Left renal pelvis (tissue), 4 donors: Measurements from ENCODE around the gene GTF3C5. TPM values are rescaled to one million over a fixed set of nuclear protein-coding genes. Genes with fewer than 3 reads are reported as not detected.
"Not testable (repeated sequence)": the region's sequence is repeated elsewhere in the genome, so short reads cannot be mapped to it uniquely, and the experiment has no call there.

ENCODE experiments used
- DNase-seq, 4 donors: peaks; one replicate each; pipeline ENCODE4 v3.0.0-alpha.2; 2013; ENCODE audit warnings: low read depth in 4 of 4, low spot score in 3 of 4
- polyA plus RNA-seq, 4 donors: library from polyadenylated mRNA; unstranded; fragments of 120-200 nt; gene quantifications; one replicate each; pipeline ENCODE4 v1.2.1, GENCODE V29; 2013; ENCODE audit not compliant: insufficient read length in 4 of 4

Gene GTF3C5
- polyA plus RNA-seq, 4 donors = 53.2 to 79.9 (median 64.2) TPM

DNA sequence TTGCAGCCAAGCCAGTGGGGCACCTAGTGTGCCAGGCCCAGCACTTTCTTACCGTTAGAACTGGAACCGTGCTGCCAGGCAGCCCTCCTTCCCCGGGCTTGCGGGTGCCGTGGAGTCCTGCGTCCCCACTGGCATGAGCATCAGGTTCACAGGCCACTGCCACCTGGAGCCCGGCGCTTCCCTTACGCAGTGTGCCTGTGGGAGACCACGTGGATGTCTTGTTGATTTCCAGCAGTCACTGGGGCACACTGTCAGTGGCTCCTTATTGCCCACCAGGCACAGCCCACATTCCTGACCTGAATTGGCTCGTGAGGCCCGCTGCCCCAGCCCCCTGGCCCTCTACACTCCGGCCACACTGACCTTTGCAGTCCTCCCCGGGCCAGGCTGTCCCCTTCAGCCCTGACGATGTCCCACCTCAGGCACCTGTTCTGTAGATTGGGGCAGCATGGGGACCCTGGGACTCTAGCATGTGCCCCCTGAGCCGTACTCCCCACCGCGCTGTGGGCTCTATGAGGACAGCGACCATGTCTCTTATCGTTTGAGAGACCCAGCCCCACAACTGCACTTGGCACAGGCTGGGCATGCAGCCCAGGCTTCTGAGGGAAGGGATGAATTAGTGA, 20.6 kb downstream of the GTF3C5 start:
- no peak for DNase-seq

GRCh38 chr9:133051966-133052539, 21.3 kb downstream of the GTF3C5 start:
- DNase-seq = no peak

GRCh38 chr9:133054194-133054890, 23.5 kb downstream of the GTF3C5 start:
- DNase-seq = no peak

DNA sequence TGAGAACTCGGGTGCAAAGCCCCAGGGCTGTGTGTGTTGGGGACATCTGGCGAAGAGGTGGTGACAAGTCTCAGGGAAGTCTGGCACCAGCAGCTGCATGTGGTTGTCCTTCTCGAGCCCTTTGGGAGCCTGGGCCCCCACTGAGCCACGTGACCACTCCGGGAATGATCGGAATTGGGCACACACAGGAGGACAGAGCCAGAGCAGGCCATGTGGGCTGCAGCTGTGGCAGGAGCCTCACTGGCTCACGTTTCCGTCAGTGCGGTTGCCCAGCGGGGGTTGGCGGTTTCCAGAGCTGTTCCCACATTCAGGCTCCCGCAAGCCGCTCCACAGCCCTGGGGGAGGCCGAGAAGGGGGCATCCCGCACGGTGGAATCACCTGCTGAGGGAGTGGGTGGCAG, 24.2 kb downstream of the GTF3C5 start:
- DNase-seq = no peak

GRCh38 chr9:133055788-133056420, 25.1 kb downstream of the GTF3C5 start:
- DNase-seq = no peak

DNA sequence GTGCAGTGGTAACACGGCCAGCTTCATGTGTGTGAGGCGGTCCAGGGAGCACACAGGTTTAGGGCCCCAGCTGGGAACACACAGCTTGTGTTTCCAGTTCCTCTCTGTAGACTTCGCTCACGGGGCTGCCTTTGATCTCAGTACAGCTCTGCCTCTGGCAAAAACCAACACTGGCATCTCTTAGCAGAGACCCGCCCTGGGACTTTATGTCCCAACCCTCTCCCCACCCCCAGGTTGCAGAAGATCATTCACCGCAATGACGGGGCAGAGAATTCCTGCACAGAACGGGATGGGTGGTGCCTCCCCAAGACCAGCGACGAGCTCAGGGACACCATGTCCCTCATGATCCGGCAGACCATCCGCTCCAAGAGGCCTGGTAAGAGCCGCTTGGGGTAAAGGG, 25.7 kb downstream of the GTF3C5 start:
- DNase-seq = no peak

DNA sequence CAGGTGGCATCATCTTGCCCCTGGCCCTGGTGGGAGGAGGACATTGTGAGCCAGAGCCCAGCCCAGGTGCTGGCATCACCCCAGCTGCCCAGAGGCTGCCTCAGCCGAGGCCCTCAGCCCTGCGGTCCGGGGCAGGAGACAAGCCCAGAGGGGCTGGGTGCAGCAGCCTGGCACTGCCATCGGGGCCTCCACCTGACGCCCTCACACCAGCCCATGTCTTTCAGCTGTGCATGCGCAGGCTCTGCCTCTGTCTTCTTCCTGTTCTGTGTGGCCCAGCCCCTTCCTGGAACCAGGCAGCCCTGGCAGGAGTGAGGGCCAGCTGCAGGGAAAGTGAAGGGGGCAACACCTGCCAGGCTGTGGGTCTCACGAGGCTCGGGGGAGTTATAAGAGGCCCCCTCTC, 26.2 kb downstream of the GTF3C5 start:
- no peak for DNase-seq

DNA sequence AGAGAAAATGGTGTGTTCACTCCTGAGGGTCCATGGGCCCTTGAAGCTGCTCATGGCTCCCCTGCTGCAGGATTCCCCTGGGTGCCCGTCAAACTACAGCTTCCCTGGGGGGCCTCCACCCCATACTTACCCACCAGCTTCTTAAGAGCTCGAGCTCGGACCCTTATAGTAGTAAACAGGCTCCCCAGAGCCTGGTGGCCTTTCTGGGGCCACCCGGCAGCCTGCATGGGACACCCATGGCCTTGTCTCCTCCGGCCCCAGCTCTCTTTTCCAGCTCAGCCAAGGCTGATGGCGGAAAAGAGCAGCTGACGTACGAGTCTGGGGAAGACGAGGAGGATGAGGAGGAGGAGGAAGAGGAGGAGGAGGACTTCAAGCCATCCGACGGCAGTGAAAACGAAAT, 26.8 kb downstream of the GTF3C5 start:
- no peak for DNase-seq

DNA sequence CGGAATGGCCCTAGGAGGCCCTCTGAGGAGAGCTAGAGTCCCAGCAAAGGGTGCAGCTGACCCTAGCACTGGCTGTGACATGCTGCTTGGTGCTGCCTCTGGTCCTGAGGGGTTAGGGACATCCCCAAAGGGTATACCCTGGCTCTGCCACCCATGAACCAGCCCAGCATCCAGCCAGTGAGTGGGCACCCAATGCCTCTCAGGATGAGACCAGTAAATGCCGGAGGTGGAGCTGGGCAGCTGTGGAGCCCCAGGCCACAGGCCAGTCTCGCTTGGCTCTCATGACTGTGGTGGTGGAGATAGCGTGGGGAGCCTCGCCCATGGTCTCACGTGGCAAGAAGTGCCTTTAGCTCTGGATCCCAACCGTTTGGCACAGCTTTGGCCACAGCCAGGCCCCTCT, 27.3 kb downstream of the GTF3C5 start:
- DNase-seq = no peak

GRCh38 chr9:133058550-133059320, 27.9 kb downstream of the GTF3C5 start:
- no peak for DNase-seq

GRCh38 chr9:133059623-133060022, 28.8 kb downstream of the GTF3C5 start:
- DNase-seq = no peak

- DNase-seq = no peak
Observed at GRCh38 chr9:133060417-133060841, 29.6 kb downstream of the GTF3C5 start.

DNA sequence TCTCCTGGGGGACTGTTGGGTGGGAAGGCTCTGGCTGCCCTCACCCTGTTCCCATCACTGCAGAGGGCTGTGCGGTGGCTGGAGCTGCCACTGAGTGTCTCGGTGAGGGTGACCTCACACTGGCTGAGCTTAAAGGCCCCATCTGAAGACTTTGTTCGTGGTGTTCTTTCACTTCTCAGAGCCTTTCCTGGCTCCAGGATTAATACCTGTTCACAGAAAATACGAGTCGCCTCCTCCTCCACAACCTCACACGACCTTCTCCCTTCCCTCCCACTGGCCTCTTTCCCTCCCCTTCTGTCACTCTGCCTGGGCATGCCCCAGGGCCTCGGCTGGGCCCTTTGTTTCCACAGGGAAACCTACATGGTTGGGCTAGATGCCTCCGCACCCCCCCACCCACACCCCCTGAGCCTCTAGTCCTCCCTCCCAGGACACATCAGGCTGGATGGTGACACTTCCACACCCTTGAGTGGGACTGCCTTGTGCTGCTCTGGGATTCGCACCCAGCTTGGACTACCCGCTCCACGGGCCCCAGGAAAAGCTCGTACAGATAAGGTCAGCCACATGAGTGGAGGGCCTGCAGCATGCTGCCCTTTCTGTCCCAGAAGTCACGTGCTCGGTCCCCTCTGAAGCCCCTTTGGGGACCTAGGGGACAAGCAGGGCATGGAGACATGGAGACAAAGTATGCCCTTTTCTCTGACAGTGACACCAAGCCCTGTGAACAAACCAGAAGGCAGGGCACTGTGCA, 30.4 kb downstream of the GTF3C5 start:
- not testable (repeated sequence) for DNase-seq

DNA sequence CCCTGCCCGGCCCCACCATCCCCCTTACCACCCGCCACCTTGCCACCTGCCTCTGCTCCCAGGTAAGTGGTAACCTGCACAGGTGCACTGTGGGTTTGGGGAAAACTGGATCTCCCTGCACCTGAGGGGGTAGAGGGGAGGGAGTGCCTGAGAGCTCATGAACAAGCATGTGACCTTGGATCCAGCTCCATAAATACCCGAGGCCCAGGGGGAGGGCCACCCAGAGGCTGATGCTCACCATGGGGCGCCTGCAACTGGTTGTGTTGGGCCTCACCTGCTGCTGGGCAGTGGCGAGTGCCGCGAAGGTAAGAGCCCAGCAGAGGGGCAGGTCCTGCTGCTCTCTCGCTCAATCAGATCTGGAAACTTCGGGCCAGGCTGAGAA, 31.0 kb downstream of the GTF3C5 start, which contains the start of gene CEL:
CEL (plus strand) TSS at position 218 of the 382 bp plus-strand sequence; CDS start at position 240, 22 bp downstream.
- DNase-seq = not testable (repeated sequence)

DNA sequence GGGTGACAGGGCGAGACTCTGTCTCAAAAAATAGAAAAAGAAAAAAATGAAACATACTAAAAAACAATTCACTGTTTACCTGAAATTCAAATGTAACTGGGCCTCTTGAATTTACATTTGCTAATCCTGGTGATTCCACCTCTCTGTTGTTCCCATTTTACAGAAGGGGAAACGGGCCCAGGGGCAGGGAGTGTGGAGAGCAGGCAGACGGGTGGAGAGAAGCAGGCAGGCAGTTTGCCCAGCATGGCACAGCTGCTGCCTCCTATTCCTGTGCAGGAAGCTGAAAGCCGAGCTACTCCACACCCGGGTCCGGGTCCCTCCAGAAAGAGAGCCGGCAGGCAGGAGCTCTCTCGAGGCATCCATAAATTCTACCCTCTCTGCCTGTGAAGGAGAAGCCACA, 31.8 kb downstream of the GTF3C5 start:
- not testable (repeated sequence) for DNase-seq

GRCh38 chr9:133063159-133063499, 32.3 kb downstream of the GTF3C5 start:
- no peak for DNase-seq

DNA sequence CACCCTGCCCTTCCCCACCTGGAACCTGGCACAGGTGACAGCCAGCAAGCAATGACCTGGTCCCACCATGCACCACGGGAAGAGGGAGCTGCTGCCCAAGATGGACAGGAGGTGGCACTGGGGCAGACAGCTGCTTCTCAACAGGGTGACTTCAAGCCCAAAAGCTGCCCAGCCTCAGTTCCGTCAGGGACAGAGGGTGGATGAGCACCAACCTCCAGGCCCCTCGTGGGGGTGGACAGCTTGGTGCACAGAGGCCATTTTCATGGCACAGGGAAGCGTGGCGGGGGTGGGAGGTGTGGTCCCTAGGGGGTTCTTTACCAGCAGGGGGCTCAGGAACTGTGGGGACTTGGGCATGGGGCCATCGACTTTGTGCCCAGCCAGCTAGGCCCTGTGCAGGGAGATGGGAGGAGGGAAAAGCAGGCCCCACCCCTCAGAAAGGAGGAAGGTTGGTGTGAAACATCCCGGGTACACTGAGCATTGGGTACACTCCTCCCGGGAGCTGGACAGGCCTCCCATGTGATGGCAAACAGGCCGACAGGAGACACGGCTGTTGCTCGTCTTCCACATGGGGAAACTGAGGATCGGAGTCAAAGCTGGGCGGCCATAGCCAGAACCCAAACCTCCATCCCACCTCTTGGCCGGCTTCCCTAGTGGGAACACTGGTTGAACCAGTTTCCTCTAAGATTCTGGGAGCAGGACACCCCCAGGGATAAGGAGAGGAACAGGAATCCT, 32.9 kb downstream of the GTF3C5 start:
- no peak for DNase-seq

DNA sequence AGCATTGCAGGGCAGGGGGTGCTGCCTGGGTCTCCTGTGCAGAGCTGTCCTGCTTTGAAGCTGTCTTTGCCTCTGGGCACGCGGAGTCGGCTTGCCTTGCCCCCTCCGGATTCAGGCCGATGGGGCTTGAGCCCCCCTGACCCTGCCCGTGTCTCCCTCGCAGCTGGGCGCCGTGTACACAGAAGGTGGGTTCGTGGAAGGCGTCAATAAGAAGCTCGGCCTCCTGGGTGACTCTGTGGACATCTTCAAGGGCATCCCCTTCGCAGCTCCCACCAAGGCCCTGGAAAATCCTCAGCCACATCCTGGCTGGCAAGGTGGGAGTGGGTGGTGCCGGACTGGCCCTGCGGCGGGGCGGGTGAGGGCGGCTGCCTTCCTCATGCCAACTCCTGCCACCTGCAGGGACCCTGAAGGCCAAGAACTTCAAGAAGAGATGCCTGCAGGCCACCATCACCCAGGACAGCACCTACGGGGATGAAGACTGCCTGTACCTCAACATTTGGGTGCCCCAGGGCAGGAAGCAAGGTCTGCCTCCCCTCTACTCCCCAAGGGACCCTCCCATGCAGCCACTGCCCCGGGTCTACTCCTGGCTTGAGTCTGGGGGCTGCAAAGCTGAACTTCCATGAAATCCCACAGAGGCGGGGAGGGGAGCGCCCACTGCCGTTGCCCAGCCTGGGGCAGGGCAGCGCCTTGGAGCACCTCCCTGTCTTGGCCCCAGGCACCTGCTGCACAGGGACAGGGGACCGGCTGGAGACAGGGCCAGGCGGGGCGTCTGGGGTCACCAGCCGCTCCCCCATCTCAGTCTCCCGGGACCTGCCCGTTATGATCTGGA, 33.7 kb downstream of the GTF3C5 start:
- DNase-seq = no peak

DNA sequence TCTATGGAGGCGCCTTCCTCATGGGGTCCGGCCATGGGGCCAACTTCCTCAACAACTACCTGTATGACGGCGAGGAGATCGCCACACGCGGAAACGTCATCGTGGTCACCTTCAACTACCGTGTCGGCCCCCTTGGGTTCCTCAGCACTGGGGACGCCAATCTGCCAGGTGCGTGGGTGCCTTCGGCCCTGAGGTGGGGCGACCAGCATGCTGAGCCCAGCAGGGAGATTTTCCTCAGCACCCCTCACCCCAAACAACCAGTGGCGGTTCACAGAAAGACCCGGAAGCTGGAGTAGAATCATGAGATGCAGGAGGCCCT, 34.2 kb downstream of the GTF3C5 start:
- no peak for DNase-seq
